Neural cell (in vitro differentiated cells): ENCODE data around the gene EYS. TPM values are rescaled to one million over a fixed set of nuclear protein-coding genes. Genes with fewer than 3 reads are reported as not detected.

Source experiments
- H2AFZ ChIP-seq: fragments of 200-600, 300-800 bp; sonication (generic), shearing (Covaris generic); 2 replicates; pipeline ENCODE4 v1.6.0; 2014; ENCODE audit warnings: low read depth, mild to moderate bottlenecking, antibody characterized with exemption, low read length, moderate library complexity
- H3F3A ChIP-seq: fragments of 200-600 bp; shearing (Covaris generic); 2 replicates; pipeline ENCODE4 v1.6.1; 2016; ENCODE audit warnings: mild to moderate bottlenecking, moderate library complexity, mixed read lengths, antibody characterized with exemption, low read length; ENCODE audit not compliant: insufficient read depth, poor library complexity, severe bottlenecking
- H3K27ac ChIP-seq: fragments of 200-600, 300-800 bp; sonication (generic), shearing (Covaris generic); 2 replicates; pipeline ENCODE4 v1.5.1; 2014; ENCODE audit warnings: mild to moderate bottlenecking, low read length, moderate library complexity
- H3K27me3 ChIP-seq: fragments of 300-800, 200-600 bp; sonication (generic), shearing (Covaris generic); 2 replicates; pipeline ENCODE4 v1.6.0; 2014; ENCODE audit warnings: mild to moderate bottlenecking, low read depth, low read length, moderate library complexity; ENCODE audit not compliant: insufficient read depth
- H3K36me3 ChIP-seq: fragments of 300-800, 200-600 bp; sonication (generic), shearing (Covaris generic); 2 replicates; pipeline ENCODE4 v1.5.1; 2014; ENCODE audit warnings: mild to moderate bottlenecking, antibody characterized with exemption, low read length, moderate library complexity; ENCODE audit not compliant: insufficient read depth
- H3K4me2 ChIP-seq: fragments of 300-800, 200-600 bp; sonication (generic), shearing (Covaris generic); 2 replicates; pipeline ENCODE4 v1.6.0; 2014; ENCODE audit warnings: mild to moderate bottlenecking, low read length
- H3K4me3 ChIP-seq: fragments of 300-800, 200-600 bp; sonication (generic), shearing (Covaris generic); 2 replicates; pipeline ENCODE4 v1.5.1; 2014; ENCODE audit warnings: mild to moderate bottlenecking, low read length, moderate library complexity
- H3K79me2 ChIP-seq: fragments of 200-600 bp; shearing (Covaris generic); replicated peaks from 2 replicates; pipeline ENCODE4 v1.6.0; 2014; ENCODE audit warnings: mild to moderate bottlenecking, low read length, moderate library complexity; ENCODE audit not compliant: insufficient read depth
- H3K9ac ChIP-seq: fragments of 300-800, 200-600 bp; sonication (generic), shearing (Covaris generic); 2 replicates; pipeline ENCODE4 v1.6.1; 2016; ENCODE audit warnings: mild to moderate bottlenecking, low read length, mixed read lengths
- H3K9me2 ChIP-seq: fragments of 200-600 bp; shearing (Covaris generic); 2 replicates; pipeline ENCODE4 v1.6.1; 2016; ENCODE audit warnings: mild to moderate bottlenecking, low read length, mixed read lengths; ENCODE audit not compliant: insufficient read depth
- H3K9me3 ChIP-seq: fragments of 200-600, 300-800 bp; sonication (generic), shearing (Covaris generic); 2 replicates; pipeline ENCODE4 v1.6.1; 2016; ENCODE audit warnings: mild to moderate bottlenecking, mixed run types, low read length, moderate library complexity, mixed read lengths
- H4K20me1 ChIP-seq: fragments of 200-600 bp; shearing (Covaris generic); 2 replicates; pipeline ENCODE4 v1.6.1; 2016; ENCODE audit warnings: mild to moderate bottlenecking, mixed run types; ENCODE audit not compliant: insufficient read depth
- CTCF ChIP-seq: fragments of 450-650 bp; IDR thresholded peaks from 2 replicates; pipeline ENCODE4 v1.5.1; 2014; ENCODE audit warnings: antibody characterized with exemption, mild to moderate bottlenecking, moderate library complexity; ENCODE audit not compliant: poor library complexity, severe bottlenecking
- EP300 ChIP-seq: fragments of 450-650 bp; conservative IDR thresholded peaks from 2 replicates; pipeline ENCODE4 v1.6.1; 2014; ENCODE audit warnings: antibody characterized with exemption, mild to moderate bottlenecking, moderate library complexity; ENCODE audit not compliant: poor library complexity, severe bottlenecking
- EZH2 ChIP-seq: fragments of 200-600, 300-800 bp; shearing (Covaris generic), sonication (generic); IDR thresholded peaks from 2 replicates; pipeline ENCODE4 v1.6.1; 2014; ENCODE audit warnings: antibody characterized with exemption, low read length, borderline replicate concordance, mild to moderate bottlenecking; ENCODE audit not compliant: insufficient read depth, poor library complexity, severe bottlenecking
- MXI1 ChIP-seq: fragments of 450-650 bp; conservative IDR thresholded peaks from 2 replicates; pipeline ENCODE4 v1.6.1; 2014; ENCODE audit warnings: antibody characterized with exemption, mild to moderate bottlenecking; ENCODE audit not compliant: poor library complexity, severe bottlenecking
- POLR2AphosphoS5 ChIP-seq: IDR thresholded peaks from 2 replicates; pipeline ENCODE4 v1.6.1; 2012
- RAD21 ChIP-seq: fragments of 450-650 bp; conservative IDR thresholded peaks from 2 replicates; pipeline ENCODE4 v1.6.1; 2014; ENCODE audit warnings: antibody characterized with exemption, mild to moderate bottlenecking, moderate library complexity
- REST ChIP-seq: IDR thresholded peaks from 2 replicates; pipeline ENCODE4 v1.6.1; 2012; ENCODE audit warnings: borderline replicate concordance
- SMC3 ChIP-seq: fragments of 450-650 bp; conservative IDR thresholded peaks from 2 replicates; pipeline ENCODE4 v1.6.1; 2014; ENCODE audit warnings: antibody characterized with exemption, mild to moderate bottlenecking, moderate library complexity; ENCODE audit not compliant: poor library complexity
- TAF1 ChIP-seq: IDR thresholded peaks from 2 replicates; pipeline ENCODE4 v1.6.1; 2012; ENCODE audit warnings: low read depth
- polyA plus RNA-seq: library from polyadenylated mRNA; depleted of rRNA; stranded (reverse); fragments of >200 nt; gene quantifications from 2 replicates; pipeline ENCODE4 v1.2.3, GENCODE V29; 2014

EYS gene
- polyA plus RNA-seq, 1 donor from 2014 or later = 0.38 TPM

- no peak overlapping the region for H3K4me2 ChIP-seq
- TF ChIP-seq CTCF (no peak), REST (no peak), SMC3 (no peak), EZH2 (no peak), POLR2AphosphoS5 (no peak), TAF1 (no peak), EP300 (no peak), RAD21 (no peak), MXI1 (no peak)
- no peaks in the 10 kb centered on the region for H3K36me3 ChIP-seq
- H3F3A ChIP-seq = no peaks in the 10 kb centered on the region
- H4K20me1 ChIP-seq = no peaks in the 10 kb centered on the region
- H3K4me3 ChIP-seq = no peak overlapping the region
- H3K9me3 ChIP-seq = no peaks in the 10 kb centered on the region
- H3K79me2 ChIP-seq = no peaks in the 10 kb centered on the region
- H3K9me2 ChIP-seq = no peaks in the 10 kb centered on the region
- H3K9ac ChIP-seq = no peak overlapping the region
- H3K27ac ChIP-seq = no peak overlapping the region
- no peaks in the 10 kb centered on the region for H3K27me3 ChIP-seq
- no peak overlapping the region for H2AFZ ChIP-seq
Observed at GRCh38 chr6:64990652-64991304, 716.2 kb downstream of the EYS start.

GRCh38 chr6:64988148-64988547, 718.9 kb downstream of the EYS start:
- Histone ChIP-seq H3K9me2 (no peaks in the 10 kb centered on the region), H3K4me2 (peak overlapping the region; percentile 32), H3K9ac (no peak overlapping the region), H3F3A (no peaks in the 10 kb centered on the region), H2AFZ (no peak overlapping the region), H3K27ac (peak overlapping the region; percentile 48), H3K9me3 (no peaks in the 10 kb centered on the region), H3K27me3 (no peaks in the 10 kb centered on the region), H3K79me2 (no peaks in the 10 kb centered on the region), H4K20me1 (no peaks in the 10 kb centered on the region), H3K4me3 (no peak overlapping the region), H3K36me3 (no peaks in the 10 kb centered on the region)
- TF ChIP-seq TAF1 (no peak), MXI1 (no peak), EP300 (peak; percentile 75), SMC3 (peak; percentile 18), EZH2 (no peak), RAD21 (no peak), CTCF (no peak), REST (peak; percentile 74), POLR2AphosphoS5 (peak; percentile 74)
